Ishikawa (cell line): ENCODE measurements around the gene TMPRSS6.

Source experiments
- MAX ChIP-seq: IDR thresholded peaks from 2 replicates; pipeline ENCODE4 v1.6.1; 2012
- YY1 ChIP-seq: IDR thresholded peaks from 2 replicates; pipeline ENCODE4 v1.6.1; 2012; ENCODE audit warnings: low read depth

GRCh38 chr22:37148031-37148651, 38.6 kb upstream of the TMPRSS6 start:
- TF ChIP-seq YY1 (no peak), MAX (no peak)
